Cardiac fibroblast (primary cell): Measurements from ENCODE around the gene UGT1A4.
"Not testable (repeated sequence)": the region's sequence is repeated elsewhere in the genome, so short reads cannot be mapped to it uniquely, and the experiment has no call there.

Experiments
- DNase-seq, 2 donors: peaks; one replicate each; pipeline versions ENCODE4 v3.0.0 to v3.0.0-alpha.2; 2010; ENCODE audit warnings: low read depth in 2 of 2
- H3K4me3 ChIP-seq, 2 donors: replicated peaks in 1 of 2; 1 replicate in 1 of 2; 2 replicates in 1 of 2; pipeline ENCODE4 v1.5.1; 2011; ENCODE audit warnings: low read depth in 2 of 2, low read length in 2 of 2, mild to moderate bottlenecking in 2 of 2, moderate library complexity in 1 of 2
- CTCF ChIP-seq: IDR thresholded peaks from one replicate; pipeline ENCODE4 v1.5.1; 2011; ENCODE audit warnings: low read depth, mild to moderate bottlenecking, low read length, inconsistent platforms

Gene UGT1A4

GRCh38 chr2:233693963-233694362 lies 24.6 kb upstream of the UGT1A4 start:
- no peak for DNase-seq
- no peak overlapping the region for H3K4me3 ChIP-seq
- TF ChIP-seq CTCF: no peak

GRCh38 chr2:233698740-233699139 lies 19.8 kb upstream of the UGT1A4 start:
- no peak for DNase-seq
- no peak for TF ChIP-seq CTCF
- no peak overlapping the region for H3K4me3 ChIP-seq

GRCh38 chr2:233699424-233700027 lies 19.0 kb upstream of the UGT1A4 start:
- peak in 1 of 2 donors; percentile 90 for DNase-seq
- TF ChIP-seq CTCF: no peak
- H3K4me3 ChIP-seq: no peak overlapping the region

- DNase-seq: peak; percentile 61 to 97
- no peak for TF ChIP-seq CTCF
- no peak overlapping the region for H3K4me3 ChIP-seq
These were observed 18.4 kb upstream of the UGT1A4 start for GRCh38 chr2:233700028-233700635.

GRCh38 chr2:233700842-233701241 lies 17.7 kb upstream of the UGT1A4 start:
- not testable (repeated sequence) for DNase-seq, H3K4me3 ChIP-seq

GRCh38 chr2:233702238-233702637 lies 16.3 kb upstream of the UGT1A4 start:
- TF ChIP-seq CTCF: no peak
- DNase-seq: no peak
- H3K4me3 ChIP-seq: no peak overlapping the region

GRCh38 chr2:233705911-233706506 lies 12.5 kb upstream of the UGT1A4 start:
- no peak overlapping the region for H3K4me3 ChIP-seq
- no peak for TF ChIP-seq CTCF
- peak in 1 of 2 donors; percentile 68 for DNase-seq
